G401 (cell line): ENCODE results near the gene SIDT1. TPM values are rescaled to one million over a fixed set of nuclear protein-coding genes. Genes with fewer than 3 reads are reported as not detected.
"Not testable (repeated sequence)": the region's sequence is repeated elsewhere in the genome, so short reads cannot be mapped to it uniquely, and the experiment has no call there.

Experiments used
- DNase-seq: peaks from one replicate; pipeline ENCODE4 v3.0.0-alpha.2; 2015; ENCODE audit warnings: low spot score
- in situ Hi-C: cut with HindIII; loops from 2 replicates; pipeline ENCODE4 v1.10.0; 2016; ENCODE audit warnings: low sequenced_read_pairs, mixed read lengths
- total RNA-seq: library from RNA; depleted of rRNA; stranded (reverse); fragments of >200 nt; shearing (Covaris generic); gene quantifications from 2 replicates; pipeline ENCODE4 v1.2.3, GENCODE V29; 2014

Gene SIDT1
- total RNA-seq, 1 experiment from 2014 or later: not detected

DNA sequence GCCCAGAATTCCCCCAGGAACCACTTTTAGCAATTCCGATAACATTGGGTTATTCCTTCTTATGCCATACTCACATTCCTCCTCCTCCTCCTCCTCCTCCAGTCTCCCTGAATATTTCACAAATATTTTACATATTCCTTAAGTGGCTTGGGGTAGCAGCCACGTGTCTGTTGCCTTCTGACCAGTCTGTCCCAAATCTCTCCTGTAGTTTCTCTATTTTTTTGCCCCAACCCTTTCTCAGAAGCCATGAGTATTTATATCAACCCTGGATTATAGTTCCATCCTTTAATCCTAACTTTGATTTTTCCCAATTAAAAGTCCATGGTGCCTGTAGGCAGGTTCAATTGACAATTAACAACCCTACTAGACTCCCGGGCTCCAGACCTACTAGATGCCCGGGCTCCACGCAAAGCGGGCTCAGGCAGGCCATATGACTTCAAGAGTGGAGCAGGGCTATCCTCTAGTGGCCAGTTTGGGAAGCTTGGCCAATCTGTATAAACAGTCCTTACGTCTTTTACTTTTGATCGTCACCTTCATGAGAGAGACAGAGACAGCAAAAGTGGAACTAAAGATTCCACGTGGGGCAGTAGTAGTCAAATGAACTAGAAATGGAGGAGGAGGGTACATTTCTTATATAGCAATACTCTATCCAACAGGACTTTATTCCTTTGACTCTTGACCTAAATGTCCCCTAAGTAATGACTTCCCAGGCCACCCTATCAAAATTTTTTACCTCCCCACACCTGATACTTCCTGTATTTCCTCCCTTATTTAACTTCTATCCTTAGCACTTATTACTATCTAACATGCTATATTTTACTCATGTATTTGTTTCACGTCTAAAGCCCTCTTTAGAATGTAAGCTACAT lies 94.4 kb downstream of the SIDT1 start:
- peak; percentile 85 for DNase-seq
- in situ Hi-C loops: no loop called here

DNA sequence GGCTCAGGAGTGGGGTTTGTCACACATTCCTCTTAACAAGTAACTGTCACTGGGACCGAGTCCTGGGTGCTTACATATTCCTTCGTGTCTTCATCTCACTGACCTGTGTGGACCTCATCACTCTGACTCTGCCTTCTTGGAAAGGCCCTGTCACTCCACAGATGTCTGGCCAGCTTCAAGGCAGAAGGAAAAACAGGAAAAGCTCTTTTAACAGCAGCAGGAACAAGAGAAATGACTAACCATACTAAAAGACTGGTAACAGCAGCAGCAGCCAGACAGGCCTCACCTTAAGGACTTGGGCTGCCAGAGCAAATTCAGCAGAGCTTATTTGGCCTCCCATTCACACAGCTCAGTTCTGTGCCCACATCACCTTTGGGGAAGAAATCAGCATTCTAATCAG lies 96.0 kb downstream of the SIDT1 start:
- in situ Hi-C loops: no loop called here
- no peak for DNase-seq

GRCh38 chr3:113628788-113629187 lies 96.4 kb downstream of the SIDT1 start:
- in situ Hi-C loops: no loop called here
- no peak for DNase-seq

DNA sequence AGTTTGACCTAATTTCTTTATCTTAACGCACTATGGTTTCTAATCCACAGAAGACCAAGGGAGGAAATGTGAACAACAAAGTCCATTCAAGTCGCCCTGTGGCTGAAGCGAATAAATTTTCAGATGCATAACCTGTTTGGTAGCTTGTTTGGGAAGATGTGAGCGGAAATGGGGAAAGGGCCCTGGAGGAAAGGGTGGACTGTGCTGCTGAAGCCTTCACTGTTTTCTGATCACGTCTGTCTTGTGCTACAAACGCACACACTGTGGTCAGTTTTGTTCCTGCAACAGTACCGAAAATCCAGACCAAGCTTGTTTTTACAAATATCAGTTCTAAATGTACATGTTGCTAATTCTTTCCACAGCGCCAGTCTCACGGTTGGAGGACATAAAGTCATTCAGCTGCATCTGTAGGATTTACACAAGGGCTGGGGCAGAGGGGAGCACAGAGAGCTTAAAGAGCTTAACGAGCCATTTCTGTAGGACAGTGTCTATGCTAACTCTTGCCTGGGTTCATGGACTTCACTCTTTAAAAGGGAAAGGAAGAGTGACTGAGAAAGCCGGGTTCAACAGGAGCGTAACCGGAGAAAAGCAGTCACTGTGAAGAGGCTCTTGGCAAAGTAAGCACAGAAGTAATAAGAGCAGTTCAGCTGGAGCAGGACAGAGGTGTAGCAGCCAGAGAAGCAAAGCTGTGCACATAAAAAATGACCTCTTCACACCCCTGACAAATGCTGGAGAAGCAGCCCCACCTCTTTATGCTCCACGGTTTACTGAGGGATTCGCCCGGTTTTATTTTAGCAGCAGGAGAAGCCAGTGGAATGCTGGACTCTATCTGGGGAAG lies 97.4 kb downstream of the SIDT1 start:
- DNase-seq: no peak
- in situ Hi-C loops: no loop called here

DNA sequence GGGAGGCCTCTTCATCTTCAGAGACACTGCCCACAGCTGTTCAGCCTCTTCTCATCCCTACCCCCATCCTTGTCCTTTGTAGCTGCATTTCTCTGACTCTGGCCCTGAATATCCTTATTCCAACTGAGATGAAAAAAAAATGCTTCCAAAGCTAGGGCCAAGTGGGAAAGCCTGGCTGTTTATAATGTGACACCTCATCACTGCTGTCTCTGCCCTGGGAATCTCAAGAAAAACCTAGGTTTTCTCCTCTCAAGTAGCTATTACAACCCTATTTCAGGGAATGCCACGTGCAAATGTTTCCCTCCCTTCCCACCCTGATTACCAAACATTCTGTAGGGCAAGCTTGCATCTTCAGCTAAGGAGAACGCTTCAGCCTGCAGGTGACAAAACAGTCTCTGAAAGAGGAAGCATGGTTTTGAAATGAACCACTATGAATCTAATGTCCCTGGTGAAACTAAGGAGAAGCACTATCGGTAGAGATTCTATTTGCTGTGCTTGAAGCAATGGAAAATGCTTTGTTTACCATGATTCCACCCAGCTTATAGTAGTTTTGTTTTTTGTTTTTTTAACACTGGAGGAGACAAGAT lies 98.7 kb downstream of the SIDT1 start:
- in situ Hi-C loops: no loop called here
- DNase-seq: no peak

- in situ Hi-C loops: no loop called here
- no peak for DNase-seq
These were observed 99.2 kb downstream of the SIDT1 start for GRCh38 chr3:113631573-113631972.

- DNase-seq: no peak
- in situ Hi-C loops: no loop called here
These were observed 102.6 kb downstream of the SIDT1 start for GRCh38 chr3:113634782-113635474.

GRCh38 chr3:113636034-113636433 lies 103.7 kb downstream of the SIDT1 start:
- not testable (repeated sequence) for DNase-seq

DNA sequence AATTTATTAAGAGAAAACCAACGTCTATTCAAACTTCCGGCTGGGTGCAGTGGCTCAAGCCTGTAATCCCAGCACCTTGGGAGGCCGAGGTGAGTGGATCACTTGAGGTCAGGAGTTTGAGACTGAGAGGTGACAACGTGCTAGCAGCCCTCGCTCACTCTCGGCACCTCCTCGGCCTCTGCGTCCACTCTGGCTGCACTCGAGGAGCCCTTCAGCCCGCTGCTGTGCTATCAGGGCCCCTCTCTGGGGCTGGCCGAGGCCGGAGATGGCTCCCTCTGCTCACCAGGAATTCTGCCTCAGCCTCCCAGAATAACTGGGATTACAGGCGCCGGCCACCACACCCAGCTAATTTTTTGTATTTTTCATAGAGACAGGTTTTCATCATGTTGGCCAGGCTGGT lies 105.4 kb downstream of the SIDT1 start:
- DNase-seq: no peak
- in situ Hi-C loops: no loop called here

More at GRCh38 chr3:113636034-113636433, 103.7 kb downstream of the SIDT1 start:
- in situ Hi-C loops: not testable (repeated sequence)

DNA sequence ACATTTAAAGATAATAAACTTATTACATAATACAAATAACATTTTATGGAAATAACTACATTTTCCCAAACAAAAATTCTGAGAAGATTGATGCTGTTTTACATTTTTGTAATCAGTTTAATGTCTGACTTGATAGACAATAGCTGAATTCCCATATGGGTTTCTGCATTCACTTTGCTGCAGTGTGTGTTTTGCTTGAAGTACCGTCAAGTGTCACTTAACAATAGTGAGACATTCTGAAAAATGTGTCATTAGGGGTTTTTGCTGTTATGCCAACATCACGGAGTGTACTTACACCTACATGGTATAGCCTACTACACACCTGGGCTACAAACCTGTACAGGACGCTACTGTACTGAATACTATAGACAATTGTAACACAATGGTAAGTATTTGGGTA lies 106.6 kb downstream of the SIDT1 start:
- in situ Hi-C loops: no loop called here

DNA sequence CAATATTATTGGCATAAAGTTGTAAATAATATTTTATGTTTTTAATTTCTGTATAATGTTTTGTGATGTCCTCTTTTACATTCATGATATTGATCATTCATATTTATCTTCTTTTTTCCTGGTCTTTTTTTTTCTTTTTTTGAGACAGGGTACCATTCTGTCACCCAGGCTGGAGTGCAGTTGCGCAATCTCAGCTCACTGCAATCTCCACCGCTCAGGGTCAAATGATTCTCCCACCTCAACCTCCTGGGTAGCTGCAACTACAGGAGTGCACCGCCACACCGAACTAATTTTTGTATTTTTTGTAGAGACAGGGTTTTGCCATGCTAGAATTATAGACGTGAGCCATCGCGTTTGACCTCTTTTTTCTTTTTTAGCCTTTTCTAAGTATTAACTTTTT lies 111.2 kb downstream of the SIDT1 start:
- in situ Hi-C loops: no loop called here
- no peak for DNase-seq

More for the DNA sequence above, 106.6 kb downstream of the SIDT1 start:
- no peak for DNase-seq

- in situ Hi-C loops: no loop called here
- DNase-seq: no peak
These were observed 116.2 kb downstream of the SIDT1 start for GRCh38 chr3:113648524-113648923.

GRCh38 chr3:113649174-113649845 lies 117.0 kb downstream of the SIDT1 start:
- in situ Hi-C loops: no loop called here
- no peak for DNase-seq

DNA sequence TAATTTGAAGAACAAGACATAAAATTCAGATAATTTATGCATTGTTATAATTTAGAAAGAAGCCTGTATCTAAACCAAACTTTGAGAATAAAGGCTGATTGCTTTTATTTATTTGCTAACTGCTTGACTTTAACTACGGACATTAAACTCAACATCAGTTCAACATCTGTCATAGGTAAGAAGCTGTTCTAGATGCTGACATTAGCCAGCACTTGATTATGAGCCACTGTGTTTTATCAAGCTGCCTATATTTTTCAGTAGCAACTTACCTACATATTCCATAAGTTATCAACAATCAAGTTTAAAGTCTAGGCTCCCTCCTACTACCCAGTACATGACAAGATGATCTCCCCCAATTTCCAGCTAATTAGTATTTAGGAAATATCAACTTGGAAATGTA lies 122.0 kb downstream of the SIDT1 start:
- no peak for DNase-seq
- in situ Hi-C loops: no loop called here

DNA sequence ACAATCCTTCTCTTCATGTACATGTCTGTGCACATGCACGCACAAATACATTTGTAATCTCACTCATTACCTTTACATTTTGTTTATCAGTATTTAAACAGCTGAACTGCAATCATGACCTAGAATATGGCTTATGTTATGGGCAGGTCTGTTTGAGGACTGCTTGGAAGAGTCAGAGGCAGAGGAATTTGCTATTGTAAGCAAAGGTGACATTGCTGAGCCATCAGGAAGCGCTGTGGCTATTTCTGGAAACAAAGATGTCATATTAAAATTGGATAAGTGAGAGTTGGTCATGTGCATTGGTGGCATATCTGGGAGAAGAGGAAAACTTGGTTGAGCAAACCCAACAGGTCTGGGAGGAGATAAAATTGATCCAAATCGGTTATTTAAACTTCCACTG lies 122.5 kb downstream of the SIDT1 start:
- in situ Hi-C loops: no loop called here
- no peak for DNase-seq

- in situ Hi-C loops: no loop called here
- no peak for DNase-seq
These were observed 125.8 kb downstream of the SIDT1 start for GRCh38 chr3:113658107-113658506.

DNA sequence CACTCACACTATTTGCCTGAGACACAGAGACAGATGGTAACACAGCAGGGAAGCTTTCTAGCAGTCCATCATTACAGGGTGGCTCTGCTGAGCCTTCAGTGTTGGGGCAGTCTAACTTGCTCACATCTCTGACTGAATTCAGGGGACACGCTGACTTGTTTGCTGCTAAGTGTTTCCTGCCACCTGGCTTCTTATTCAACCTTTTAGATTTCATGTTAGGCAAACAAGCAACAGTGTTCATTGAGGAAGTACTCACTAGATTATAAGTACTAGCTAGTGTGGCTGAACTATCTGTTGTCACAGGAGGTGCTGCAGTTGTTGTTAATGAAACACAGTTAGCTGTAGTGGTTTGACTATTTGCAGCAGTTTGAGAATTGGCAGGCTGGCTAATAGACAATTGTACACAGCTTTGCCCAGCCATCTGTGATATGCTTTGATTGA lies 126.8 kb downstream of the SIDT1 start:
- in situ Hi-C loops: no loop called here
- peak; percentile 96 for DNase-seq

GRCh38 chr3:113659996-113660395 lies 127.6 kb downstream of the SIDT1 start:
- DNase-seq: no peak

GRCh38 chr3:113660458-113660857 lies 128.1 kb downstream of the SIDT1 start:
- in situ Hi-C loops: no loop called here

More at GRCh38 chr3:113659996-113660395, 127.6 kb downstream of the SIDT1 start:
- in situ Hi-C loops: no loop called here

More at GRCh38 chr3:113660458-113660857, 128.1 kb downstream of the SIDT1 start:
- no peak for DNase-seq
